Glomerular endothelial cell (primary cell): ENCODE data around the gene EPX. TPM values are rescaled to one million over a fixed set of nuclear protein-coding genes. Genes with fewer than 3 reads are reported as not detected.

Experiments used
- DNase-seq: peaks from one replicate; pipeline ENCODE4 v3.0.0-alpha.2; 2011; ENCODE audit warnings: low read depth, low spot score; ENCODE audit errors: extremely low read depth
- total RNA-seq: library from RNA; depleted of rRNA; stranded (reverse); fragments of >200 nt; gene quantifications from 2 replicates; pipeline ENCODE4 v1.2.3, GENCODE V29; 2015

EPX gene
- total RNA-seq, 1 donor from 2014 or later = not detected

DNA sequence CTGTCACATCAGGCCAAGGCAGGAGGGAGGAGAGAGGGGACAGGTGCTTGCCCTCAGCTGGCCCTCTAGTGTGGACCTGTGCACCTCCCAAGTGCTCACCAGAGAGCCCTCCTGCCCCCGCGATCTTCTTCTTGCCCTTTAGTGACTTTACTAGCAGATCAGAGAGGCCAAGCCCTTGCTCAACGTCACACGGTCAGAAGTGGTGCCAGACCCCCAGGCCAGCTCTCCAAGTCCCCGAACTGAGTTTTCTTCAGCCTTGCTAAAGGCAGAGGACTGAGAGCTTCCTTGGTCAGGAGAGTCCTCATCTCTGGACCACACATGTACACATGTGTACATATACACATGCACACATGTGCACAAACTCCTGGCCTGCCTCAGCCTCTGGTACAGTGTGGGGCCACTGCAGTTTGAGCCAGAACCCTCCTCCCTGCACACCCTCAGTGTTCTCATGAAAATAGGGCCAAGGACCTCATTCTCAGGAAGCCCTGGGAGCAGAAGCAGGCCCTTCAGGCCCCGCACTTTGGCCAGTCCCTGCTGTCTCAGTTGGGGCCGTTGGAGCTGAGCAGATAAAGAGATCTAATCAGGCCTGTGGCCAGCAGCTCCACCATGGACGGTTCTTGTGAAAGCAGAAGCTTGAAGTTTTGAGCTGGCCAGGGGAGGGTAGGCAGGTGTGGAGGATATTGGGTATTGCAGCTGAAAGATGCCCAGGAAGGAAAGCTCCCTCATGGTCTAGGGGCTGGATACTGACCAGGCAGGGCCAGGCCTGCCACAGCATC is 7.4 kb upstream of the EPX start:
- no peak for DNase-seq

DNA sequence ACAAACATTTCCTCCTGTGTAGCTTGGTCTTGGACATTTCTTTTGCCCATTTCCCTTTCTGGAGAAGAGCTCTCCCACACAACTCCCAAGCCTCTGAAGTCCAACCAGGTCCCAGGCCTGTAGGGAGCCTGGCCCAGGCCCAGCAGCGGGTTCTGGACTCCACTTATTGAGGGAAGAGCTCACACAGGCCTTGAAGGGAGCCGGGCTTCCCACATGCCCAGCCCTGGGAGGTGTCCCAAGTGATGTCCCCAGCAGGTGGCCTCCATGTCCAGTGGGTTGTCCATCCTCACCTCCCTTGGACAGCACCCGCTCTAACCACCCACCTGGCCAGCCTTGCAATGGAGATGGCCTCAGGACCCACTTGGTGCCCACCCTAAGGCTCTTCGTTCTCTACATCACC is 5.9 kb upstream of the EPX start:
- no peak for DNase-seq

DNA sequence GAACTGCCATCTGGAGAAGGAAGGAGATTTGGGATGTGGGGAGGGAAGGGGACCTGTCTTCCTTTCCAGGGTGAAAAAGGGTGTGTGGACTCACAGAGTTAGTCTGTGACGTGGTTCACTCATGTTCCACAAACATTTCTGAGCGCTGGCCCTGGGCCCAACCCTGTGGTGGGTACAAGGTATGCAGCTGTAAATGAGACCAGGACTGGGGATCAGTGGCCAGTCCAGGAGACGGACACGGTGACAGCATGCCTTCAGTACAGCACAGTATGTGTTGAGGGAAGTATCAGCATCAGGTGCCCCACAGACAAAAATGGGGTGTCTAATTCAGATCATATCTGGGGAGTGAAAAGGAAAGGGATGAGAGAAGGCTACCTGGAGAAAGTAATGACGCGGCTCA is 5.5 kb upstream of the EPX start:
- no peak for DNase-seq

DNA sequence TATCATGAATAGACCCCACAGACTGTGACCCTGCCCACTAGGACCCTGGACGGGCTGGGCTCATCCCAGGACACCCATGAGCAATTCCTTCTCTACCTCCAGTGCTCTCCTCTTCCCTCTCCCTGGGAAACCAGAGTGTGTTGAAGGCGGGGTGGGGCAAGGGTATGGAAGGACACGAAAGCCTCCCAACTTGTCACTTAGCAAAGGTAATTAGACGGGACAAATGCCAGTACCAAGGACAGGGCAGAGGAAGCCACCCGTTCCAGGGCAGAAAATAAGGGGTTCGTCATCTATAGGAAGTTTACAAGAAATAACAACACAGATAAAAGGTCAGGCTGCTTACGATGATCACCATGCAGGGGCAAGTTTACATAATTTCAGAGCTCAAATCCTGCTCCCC is 4.9 kb upstream of the EPX start:
- no peak for DNase-seq

DNA sequence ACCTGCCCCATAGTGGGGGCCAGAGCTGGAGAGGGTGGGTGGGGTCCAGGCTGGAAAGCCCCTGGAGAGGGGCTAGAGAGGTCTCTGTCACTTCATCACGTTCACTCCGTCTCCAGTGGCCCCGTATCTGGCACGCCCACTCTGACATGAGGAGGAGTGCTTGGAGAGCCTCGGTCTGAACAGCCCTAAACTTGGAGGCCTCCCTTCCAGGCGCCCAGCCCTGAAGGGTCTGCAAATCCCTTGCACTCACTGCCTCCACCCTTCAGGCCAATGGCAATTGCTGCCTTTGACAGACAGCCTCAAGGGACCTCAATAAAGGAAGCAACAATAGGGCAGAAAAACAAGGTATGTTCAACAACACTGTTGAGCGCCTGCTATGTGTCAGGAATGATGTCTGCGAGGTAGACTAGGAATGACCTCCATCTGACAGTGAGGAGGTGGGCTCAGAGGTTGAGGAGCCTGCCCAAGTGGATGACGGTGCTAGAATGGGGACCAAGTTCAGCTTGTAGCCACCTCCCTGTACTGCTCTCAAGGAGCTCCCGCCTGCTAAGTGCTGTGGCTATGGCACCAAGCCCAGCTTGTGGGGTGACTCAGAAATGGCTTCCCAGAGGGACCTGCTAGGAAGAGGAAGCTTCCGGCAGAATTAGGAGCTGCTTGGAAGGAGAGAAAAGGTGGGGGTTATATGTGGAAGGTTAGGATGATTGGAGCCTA is 2.9 kb upstream of the EPX start:
- DNase-seq = no peak

DNA sequence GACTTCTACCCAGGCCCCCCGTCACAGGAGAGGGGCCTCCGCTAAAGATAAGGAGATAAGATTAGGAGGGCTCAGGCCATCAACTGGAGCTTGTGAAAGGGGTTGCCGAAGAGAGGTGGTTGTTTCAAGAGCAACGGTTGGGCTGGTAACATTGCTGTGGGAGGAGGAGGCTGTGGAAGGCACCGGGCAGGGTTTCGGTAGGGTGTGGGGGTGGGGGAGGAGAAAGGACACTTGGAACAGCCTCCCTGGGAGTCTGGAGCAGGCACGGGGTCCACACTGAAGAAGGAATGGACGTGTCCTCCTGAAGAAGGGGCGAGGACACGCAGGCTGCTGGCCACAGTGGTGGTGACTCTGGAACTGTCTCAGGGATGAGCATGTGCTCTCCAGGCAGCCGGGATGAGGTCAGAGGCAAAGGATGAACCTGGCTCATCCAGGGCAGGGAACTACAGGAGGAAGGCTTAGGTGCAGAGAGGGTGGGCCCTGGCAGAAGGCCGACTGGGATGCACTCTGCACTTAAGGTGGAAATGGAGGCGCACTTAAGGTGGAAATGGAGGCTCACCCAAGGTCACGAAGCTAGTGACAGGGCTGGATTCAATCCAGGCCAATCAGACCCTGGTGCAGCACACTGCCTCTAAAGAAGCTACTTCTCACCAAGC is 1.2 kb upstream of the EPX start:
- DNase-seq = no peak

DNA sequence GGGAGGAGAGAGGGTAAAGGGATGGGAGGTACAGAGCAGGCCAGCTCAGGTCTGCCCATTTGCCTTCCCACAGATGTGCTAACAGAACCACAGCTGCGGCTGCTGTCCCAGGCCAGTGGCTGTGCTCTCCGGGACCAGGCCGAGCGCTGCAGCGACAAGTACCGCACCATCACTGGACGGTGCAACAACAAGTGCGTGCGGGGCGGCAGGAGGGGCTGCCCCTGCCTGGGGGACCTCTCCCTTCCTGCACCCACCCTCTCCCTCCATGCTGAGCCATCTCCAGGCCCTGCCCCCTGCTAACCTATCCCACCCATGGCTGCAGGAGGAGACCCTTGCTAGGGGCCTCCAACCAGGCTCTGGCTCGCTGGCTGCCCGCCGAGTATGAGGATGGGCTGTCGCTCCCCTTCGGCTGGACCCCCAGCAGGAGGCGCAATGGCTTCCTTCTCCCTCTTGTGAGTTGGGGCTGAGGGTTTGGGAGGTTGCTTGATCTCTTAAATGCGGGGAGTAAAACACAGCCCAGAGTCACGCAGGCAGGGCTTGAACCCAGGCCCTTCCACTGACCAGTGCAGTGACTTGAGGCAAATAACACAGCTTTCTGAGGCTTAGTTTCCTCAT is 1.2 kb downstream of the EPX start:
- DNase-seq = no peak

DNA sequence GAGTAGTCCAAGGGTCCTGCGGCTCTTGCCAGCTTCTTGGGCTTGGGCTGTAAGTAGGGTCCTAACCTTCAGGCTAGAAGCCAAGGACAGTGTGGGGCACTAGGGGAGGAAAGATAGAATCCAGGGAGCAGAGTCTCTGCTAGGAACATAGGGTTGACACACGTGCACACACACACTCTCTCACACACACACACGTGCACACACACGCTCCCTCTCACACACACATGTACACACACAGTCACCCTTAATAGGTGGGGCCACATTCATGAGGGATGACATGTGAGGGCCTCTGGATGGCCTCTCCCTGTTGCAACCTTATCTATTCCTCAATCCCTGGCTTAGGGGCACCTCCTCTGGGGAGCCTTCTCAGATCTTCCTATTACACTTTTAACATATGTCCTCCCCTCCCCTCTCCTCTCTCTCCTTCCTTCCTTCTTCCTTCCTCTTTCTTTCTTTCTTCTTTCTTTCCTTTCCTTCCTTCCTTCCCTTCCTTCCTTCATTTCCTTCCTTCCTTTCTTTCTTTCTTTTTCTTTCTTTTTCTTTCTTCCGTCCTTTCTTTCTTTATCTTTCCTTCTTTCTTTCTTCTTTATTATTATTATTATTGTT is 3.1 kb downstream of the EPX start:
- no peak for DNase-seq

DNA sequence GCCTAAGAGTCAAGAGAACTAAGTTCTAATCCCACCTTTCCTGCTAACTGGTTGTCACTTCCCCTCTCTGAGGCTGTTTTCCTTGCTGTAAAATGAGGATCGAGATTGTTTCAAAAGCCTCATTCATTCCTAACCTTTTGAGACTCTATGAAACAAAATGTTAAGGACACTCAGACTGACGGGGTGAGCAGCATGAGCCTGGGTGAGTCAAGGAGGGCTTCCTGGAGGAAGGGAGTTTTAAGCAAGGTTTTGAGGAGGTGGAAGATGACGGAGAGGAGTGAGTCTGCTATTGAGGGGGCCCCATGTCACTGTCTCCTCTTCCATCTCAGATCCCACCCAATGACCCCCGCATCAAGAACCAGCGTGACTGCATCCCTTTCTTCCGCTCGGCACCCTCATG is 4.1 kb downstream of the EPX start:
- no peak for DNase-seq

DNA sequence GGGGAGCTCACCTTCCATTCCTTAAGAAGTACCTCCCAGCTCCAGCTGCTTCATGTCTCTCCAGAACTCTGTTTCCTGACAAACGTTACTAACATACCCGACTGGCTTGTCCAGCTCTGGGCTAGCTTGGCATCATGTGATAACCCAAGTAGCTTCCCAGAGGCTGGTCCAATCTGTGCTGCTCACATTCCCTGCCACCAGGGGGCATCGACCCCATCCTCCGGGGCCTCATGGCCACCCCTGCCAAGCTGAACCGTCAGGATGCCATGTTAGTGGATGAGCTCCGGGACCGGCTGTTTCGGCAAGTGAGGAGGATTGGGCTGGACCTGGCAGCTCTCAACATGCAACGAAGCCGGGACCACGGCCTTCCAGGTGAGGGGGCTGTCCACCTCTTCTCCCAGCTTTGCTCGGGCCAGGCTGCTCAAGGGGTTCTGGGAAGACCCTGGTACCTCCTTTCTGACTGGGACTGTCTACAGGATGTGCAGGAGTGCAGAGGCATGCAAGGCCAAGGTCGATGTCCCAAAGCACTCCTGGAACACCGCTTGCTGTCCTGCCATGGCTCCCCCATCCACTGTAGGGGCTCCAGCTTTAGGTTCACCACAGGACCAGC is 7.6 kb downstream of the EPX start:
- DNase-seq = no peak

DNA sequence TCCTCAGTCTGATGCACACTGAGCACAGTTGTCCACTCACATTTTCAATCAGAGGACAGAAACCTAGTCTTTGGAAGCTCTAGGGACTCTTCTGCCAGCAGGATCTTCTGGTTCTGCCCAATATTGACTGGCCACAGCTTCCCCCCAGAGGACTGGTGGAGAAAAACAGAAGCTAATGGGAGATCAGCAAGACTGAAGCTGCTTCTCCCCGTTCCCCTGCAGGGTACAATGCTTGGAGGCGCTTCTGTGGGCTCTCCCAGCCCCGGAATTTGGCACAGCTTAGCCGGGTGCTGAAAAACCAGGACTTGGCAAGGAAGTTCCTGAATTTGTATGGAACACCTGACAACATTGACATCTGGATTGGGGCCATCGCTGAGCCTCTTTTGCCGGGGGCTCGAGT is 10.3 kb downstream of the EPX start:
- no peak for DNase-seq

DNA sequence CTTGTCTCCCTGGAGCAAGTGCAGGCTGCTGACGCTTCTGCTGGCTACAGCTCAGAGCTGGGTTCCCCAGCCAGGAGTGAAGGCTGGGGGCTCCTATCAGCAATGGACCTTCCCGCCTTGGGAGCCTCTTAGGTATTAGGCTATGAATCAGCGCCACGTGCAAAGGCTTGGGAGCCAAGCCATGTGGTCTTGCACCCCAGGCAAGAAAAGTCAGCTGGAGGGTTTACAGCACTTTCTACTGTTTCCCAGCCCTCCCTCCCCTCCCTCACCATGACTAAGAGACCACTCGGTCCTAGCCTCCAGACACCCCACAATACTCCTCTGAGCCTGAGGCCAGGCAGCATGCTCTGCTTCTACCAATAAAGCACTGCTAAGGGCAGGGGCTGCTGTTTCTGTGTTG is 12.3 kb downstream of the EPX start:
- DNase-seq = no peak

DNA sequence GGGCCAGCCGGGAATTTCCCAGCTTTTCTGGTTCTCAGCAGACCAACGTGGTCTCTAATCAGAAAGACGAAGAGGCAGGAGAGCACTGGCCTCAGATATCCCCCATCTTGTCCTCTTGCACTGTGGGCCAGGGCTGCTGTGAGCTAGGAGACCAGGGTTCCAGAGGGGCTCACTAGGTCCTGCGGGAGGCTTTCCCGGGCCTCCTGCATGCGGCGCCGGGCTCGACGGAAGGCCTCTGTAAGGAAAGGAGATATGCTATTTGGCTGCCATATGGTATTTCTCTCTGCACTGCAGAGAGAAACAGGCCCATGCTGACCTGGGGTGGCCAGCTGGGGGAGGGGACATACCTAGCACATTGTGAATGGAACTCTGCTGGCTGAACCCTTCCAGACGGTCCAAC is 13.4 kb downstream of the EPX start:
- DNase-seq = no peak

DNA sequence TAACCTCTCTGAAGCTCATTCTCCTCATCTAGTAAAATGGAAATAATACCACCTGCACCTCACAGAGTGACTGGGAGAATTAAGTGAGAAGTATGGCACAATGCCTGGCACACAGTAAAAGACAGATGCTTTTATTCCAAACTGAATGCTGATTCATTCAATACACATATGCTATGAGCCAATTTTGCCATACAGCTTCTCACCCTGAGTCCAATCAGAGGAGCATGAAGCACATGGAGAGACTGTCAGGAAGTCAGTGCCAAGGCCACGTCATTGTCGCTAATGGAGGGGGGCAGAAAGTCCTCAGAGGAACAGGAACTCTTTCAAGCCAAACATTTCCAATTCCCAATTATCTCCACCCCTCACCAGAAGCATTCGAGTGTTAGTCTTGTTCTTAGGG is 14.9 kb downstream of the EPX start:
- DNase-seq = no peak

DNA sequence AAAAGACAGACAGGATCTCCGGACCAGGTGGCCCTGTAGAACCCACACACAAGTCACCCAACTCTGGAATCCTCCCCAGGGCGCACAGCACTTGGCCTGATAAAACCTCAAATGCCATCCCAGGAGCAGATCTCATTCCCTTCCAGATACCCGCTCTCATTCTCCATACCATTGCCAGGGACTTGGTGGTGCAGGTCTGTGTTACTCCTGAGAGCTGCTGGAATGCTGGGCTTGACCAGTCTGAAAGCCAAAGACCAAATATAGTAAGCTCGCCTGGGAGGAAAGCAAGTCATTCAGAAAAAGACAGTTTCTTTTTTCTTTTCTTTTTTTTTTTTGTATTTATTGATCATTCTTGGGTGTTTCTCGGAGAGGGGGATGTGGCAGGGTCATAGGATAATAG is 15.8 kb downstream of the EPX start:
- no peak for DNase-seq

DNA sequence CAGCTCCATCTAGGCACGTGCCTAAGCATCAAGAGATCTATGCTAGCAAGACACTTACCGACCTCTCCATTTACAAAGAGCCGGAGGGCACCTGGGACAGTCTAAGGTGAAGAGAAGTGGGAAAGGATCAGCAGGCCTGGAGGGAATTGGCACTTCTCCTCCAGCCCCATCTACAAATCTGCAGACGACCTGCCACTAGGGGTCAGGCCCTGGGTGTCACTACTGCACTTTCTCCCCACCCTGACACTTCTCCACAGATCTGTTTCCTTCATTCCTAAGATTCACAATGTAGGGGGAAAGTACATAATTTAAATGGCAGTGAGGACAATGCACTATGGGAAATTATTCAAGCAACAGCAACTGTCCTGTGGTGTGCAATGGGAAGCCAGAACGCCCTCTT is 18.4 kb downstream of the EPX start:
- no peak for DNase-seq

DNA sequence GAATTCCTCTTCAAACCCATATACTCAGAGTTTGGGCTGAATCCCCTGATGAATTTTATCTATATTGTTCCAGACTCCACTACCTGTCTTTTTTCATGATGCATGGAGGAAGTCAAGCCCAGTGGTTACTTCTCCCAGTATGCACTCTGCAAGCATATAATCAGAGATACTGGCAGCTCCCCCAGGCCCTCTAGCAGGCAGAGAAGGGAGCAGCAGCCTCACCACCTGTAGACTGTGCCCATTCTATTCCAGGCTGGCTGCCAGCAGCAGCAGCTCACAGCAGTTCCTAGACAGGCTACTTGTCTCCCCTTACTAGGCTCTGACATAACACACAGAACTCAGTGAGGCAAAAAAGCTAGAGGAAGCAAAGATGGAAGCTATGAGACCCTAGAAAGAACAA is 23.2 kb downstream of the EPX start:
- no peak for DNase-seq

DNA sequence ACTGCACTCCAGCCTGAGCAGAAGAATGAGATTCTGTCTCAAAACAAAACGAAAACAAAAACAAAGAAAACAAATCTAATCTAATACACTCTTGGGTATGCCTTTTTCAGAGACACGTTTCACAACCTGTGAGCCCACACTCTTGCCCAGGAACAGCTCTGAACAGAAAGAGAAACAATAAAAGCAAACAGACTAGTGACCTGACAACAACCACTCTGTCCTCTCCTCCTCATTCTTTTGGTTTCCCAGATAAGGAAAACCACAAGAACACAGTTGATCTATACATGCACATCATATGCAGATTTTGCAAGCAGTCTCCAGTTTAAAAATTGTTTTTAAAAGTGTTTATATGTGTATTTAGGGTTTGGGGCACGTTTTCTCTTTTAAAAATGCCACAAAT is 25.2 kb downstream of the EPX start:
- DNase-seq = no peak

DNA sequence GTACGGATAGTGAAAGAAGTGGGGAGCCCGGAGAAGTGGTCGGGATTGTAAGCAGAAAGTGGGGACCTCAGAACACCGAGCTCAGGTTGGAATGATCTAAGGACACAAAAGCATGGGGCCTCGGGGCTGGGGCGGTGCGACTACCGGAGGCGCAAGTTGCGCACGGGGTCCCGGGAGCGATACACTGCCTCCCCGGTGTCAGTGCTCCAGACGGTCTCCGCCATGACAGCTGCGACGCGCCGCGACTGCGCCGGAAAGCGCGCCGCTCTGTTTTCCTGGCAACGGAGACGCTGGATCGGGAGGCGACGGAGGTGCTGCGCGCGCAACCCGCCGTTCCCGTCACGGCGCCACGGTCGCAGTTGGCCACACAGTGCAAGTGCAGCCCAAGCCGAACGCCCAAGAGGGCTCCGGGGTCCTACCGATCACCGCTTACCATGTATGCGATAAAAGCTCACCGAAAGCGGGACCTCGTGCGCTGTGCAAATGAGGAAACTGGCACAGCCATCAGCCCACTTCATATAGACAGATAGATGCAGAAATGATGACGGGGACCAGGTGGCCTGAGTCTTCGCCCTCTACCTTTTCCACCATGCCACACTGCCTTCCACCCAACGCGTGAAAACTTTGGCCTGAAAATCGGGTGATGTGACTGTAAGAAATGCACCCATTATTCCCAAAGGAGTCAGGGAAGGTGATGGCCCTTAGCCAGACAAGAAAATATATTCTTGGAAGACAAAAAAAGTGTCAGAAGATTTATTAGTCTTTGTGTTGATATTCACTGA is 26.7 kb downstream of the EPX start, which contains the start of gene MKS1:
Gene MKS1 (minus strand): TSS at position 249 of the 782 bp plus-strand sequence. CDS start 25 bp downstream, at position 224.
- DNase-seq = peak; percentile 44

DNA sequence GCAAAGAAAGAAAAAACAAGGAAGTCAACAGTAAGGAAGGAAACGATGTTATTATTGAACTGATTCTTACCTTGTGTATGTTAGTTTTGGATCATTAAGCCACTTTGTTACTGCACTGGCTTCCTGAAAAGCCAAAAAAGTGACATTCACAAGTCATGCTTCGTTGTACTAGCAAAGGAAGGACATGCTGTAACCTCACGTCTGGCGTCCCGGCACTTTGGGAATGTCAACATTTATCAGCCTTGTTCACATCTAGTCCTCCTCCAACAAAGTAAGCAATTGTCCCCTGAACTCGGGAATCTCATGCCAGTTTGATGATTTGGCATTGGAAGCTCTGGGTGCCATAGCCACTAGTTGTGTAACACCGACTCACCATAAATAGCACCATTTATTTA is 27.3 kb downstream of the EPX start:
- no peak for DNase-seq
